GM10248 (cell line): ENCODE results near the gene MAPK8IP3.

Experiments used
- CTCF ChIA-PET: fragments of 300-600 bp; sonication (Branson Sonifier 250); formaldehyde crosslinking; extraction: SDS; loops from one replicate; lab custom pipeline; 2021; ENCODE audit warnings: antibody characterized with exemption; lab: Yijun Ruan, JAX
- POLR2A ChIA-PET: fragments of 350-650 bp; sonication (Branson Sonifier 250); formaldehyde crosslinking; extraction: SDS; loops from one replicate; lab custom pipeline; 2020; ENCODE audit warnings: antibody characterized with exemption; lab: Yijun Ruan, JAX
- DNase-seq: peaks from one replicate; pipeline ENCODE4 v3.0.0; 2012; ENCODE audit errors: extremely low spot score
- TF ChIP-seq, protein P1 (sequence below): IDR thresholded peaks from 2 replicates; pipeline ENCODE4 v1.5.1; 2012; ENCODE audit warnings: mild to moderate bottlenecking, low read depth; ENCODE audit errors: extremely low read depth, missing control alignments, control extremely low read depth

MAPK8IP3 gene

GRCh38 chr16:1724491-1724890, 18.5 kb downstream of the MAPK8IP3 start:
- TF ChIP-seq, protein P1, sequence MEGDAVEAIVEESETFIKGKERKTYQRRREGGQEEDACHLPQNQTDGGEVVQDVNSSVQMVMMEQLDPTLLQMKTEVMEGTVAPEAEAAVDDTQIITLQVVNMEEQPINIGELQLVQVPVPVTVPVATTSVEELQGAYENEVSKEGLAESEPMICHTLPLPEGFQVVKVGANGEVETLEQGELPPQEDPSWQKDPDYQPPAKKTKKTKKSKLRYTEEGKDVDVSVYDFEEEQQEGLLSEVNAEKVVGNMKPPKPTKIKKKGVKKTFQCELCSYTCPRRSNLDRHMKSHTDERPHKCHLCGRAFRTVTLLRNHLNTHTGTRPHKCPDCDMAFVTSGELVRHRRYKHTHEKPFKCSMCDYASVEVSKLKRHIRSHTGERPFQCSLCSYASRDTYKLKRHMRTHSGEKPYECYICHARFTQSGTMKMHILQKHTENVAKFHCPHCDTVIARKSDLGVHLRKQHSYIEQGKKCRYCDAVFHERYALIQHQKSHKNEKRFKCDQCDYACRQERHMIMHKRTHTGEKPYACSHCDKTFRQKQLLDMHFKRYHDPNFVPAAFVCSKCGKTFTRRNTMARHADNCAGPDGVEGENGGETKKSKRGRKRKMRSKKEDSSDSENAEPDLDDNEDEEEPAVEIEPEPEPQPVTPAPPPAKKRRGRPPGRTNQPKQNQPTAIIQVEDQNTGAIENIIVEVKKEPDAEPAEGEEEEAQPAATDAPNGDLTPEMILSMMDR = no peak
- ChIA-PET POLR2A (interaction anchor here (0.6 kb wide), 1 partner anchor 408 kb away, joined by 3 read pairs; no protein-coding TSS in a partner anchor), CTCF (interaction anchor here (1.4 to 3.4 kb wide), 4 partner anchors 26 to 361 kb away, joined by 5 to 14 read pairs (median 5); partner anchors contain the start of gene JPT2)
- DNase-seq = no peak

DNA sequence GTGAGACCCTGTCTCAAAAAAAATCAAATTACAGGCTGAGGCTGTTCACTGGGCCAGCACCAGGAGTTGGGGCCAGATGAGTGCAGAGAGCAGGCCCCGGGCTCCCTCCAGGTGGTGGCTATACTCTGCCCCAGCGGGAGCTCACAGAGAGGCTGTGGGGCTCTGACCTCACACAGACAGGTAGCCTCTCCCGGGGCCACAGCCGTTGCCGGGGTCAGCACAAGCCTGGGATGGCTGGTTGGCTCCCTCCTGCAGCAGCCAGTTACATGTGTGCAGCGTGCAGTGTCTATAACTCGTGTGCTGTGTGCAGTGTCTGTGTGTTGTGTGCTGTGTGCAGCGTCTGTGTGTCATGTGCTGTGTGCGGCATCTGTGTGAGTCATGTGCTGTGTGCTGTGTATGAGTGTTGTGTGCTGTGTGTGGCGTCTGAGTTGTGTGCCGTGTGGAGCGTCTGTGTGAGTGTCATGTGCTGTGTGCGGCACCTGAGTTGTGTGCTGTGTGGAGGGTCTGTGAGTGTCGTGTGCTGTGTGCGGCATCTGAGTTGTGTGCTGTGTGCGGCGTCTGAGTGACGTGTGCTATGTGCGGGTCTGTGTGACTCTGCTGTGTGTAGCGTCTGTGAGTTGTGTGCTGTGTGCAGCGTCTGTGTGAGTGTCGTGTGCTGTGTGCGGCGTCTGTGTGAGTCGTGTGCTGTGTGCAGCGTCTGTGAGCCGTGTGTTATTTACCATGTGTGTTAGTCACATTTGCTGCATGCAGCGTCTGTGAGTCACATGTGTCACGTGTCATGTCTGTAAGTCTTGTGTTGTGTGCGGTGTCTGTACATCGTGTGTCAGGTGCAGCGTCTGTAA, 20.9 kb downstream of the MAPK8IP3 start:
- CTCF ChIA-PET = no interaction called here
- DNase-seq = no peak
- TF ChIP-seq, protein P1 = no peak
- POLR2A ChIA-PET = no interaction called here

DNA sequence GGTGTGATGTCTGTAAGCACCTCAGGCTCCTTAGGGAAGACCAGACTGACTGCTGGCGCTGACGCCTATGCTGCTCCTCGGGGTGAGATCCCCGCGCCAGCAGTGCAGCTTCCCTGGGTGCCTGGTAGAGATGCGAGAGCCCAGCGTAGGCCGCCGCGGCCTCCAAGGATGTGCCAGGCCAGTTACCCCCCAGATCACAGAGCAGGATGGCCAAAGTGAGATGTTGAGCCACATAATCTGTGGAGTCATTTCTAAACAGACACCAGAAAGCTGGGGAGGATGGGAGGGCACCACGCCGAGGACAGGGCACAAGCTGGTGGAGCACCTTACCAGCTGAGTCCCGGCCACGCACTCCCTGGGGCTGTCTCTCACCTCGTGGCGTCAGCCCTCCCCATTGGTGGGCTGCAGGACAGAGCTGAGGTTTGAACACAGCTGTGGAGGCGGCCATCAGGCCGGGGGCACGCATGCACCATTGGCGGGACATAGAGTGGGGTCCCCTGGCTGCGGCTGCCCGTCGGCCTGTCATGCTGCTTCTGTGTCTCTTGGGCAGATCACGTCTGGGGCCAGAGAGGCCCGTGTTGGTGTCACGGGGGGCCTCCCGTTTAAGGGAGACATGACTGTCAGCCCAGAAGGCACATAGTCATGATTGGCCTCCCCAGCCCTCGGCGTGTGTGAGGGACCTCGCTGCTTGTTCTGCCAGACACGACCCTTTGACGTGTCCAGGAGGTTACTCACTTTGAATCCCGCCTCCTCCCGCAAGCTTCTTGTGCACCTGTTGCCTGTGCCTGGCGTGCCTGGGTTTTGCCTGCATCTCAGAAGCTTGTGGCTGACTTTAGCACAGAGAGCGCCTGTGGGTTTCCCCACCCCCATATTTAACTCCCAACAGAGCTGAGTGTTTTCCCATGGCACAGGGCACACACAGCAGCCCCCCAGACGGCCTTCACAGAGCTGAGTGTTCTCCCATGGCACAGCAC, 21.9 kb downstream of the MAPK8IP3 start:
- ChIA-PET CTCF (no interaction called here), POLR2A (no interaction called here)
- TF ChIP-seq, protein P1 = no peak
- DNase-seq = no peak

- CTCF ChIA-PET = no interaction called here
Measured at GRCh38 chr16:1729026-1729425, 23.0 kb downstream of the MAPK8IP3 start.

GRCh38 chr16:1729445-1729844, 23.4 kb downstream of the MAPK8IP3 start:
- TF ChIP-seq, protein P1 = no peak
- ChIA-PET CTCF (no interaction called here), POLR2A (no interaction called here)
- no peak for DNase-seq

More at GRCh38 chr16:1729026-1729425, 23.0 kb downstream of the MAPK8IP3 start:
- TF ChIP-seq, protein P1 = no peak
- DNase-seq = no peak
- POLR2A ChIA-PET = no interaction called here

- CTCF ChIA-PET = no interaction called here
- TF ChIP-seq, protein P1 = no peak
- POLR2A ChIA-PET = no interaction called here
- no peak for DNase-seq
Measured at GRCh38 chr16:1731073-1731472, 25.1 kb downstream of the MAPK8IP3 start.
